Sciatic nerve (tissue), 2 donors: ENCODE measurements around the gene APOBEC3B. TPM values are rescaled to one million over a fixed set of nuclear protein-coding genes. Genes with fewer than 3 reads are reported as not detected.
"Not testable (repeated sequence)": the region's sequence is repeated elsewhere in the genome, so short reads cannot be mapped to it uniquely, and the experiment has no call there.

ENCODE experiments used
- ATAC-seq: fragments of 200-7000 bp; cut with Tn5 transposase; one replicate; pipeline ENCODE4 v1.9.1; 2020; ENCODE audit warnings: mild to moderate bottlenecking, moderate library complexity
- DNase-seq: peaks from one replicate; pipeline ENCODE4 v3.0.0-alpha.2; 2020; ENCODE audit warnings: low spot score
- intact Hi-C: fragments of 100-400 bp; cut with DNase I; formaldehyde crosslinking; loops from one replicate; pipeline ENCODE4 v1.14.2; 2022
- total RNA-seq: library from RNA; stranded (reverse); fragmentation: NEBNext Ultra II Directional; extraction: Animal tissue kit (Norgen Biotek cat#: 25700); gene quantifications from one replicate; pipeline ENCODE4 v1.2.1, GENCODE V29; 2021
- donor health status: DM: no; HTN: no; CAD: no.
- donor health status: DM: no; HTN: no; CAD: no.

Gene APOBEC3B
- total RNA-seq, 1 donor from 2014 or later = 2.2 TPM

DNA sequence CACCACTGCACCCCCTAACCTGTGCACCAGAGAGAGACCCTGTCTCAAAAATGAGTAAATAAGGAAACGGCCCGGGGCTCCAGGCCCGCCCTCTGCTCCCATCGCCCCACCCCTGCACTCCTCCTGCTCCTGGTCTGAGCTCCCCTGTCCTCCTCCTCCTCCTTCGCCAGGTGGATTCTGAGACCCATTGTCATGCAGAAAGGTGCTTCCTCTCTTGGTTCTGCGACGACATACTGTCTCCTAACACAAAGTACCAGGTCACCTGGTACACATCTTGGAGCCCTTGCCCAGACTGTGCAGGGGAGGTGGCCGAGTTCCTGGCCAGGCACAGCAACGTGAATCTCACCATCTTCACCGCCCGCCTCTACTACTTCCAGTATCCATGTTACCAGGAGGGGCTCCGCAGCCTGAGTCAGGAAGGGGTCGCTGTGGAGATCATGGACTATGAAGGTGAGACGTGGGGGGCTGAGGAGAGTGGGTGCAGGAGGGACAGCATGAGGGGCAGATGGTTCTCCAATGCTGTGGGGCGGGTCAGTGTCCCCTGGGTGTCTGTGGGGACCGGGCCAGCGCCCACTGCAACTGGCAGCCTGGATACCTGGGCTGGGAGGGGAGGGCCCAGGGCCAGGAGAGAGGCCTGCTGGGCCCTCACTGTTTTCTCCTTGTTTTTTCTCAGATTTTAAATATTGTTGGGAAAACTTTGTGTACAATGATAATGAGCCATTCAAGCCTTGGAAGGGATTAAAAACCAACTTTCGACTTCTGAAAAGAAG is 35.6 kb downstream of the APOBEC3B start:
- no peak for ATAC-seq
- no peak for DNase-seq
- intact Hi-C loops = loop anchor here (10.0 kb wide), 1 partner anchor 153 kb away; no protein-coding TSS in a partner anchor

GRCh38 chr22:39020021-39020651 is 38.0 kb downstream of the APOBEC3B start:
- intact Hi-C loops, DNase-seq: not testable (repeated sequence)
- ATAC-seq = peak; percentile 4

GRCh38 chr22:39021552-39022250 is 39.6 kb downstream of the APOBEC3B start:
- DNase-seq (no peak), ATAC-seq (peak; percentile 33)
- intact Hi-C loops = no loop called here

DNA sequence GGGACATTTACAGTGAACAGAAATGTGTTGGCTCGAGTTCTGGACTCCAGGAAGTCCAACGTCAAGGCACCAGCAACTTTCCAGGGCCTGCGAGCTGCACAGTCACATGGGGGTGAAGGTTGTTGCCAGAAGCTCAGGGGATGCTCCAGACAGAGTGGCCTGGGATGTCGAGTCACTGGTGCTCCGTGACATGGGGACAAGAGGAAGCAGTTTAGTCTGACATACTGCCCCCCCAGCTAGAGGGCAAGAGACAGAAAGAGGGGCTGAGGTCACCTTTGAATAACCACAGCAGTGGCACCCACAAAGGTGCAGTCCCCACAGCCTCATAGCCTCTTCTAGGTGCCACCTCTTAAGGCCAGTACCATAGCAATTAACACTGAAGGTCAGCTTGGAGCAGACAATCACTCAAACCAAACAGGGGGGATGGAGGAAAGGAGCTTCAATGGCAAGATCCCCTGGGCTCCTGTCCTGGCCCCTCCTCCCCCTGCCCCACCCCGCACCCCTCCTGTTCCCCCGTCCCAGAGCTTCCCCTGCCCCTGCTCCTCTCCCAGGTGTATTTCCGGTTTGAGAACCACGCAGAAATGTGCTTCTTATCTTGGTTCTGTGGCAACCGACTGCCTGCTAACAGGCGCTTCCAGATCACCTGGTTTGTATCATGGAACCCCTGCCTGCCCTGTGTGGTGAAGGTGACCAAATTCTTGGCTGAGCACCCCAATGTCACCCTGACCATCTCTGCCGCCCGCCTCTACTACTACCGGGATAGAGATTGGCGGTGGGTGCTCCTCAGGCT is 42.6 kb downstream of the APOBEC3B start:
- intact Hi-C loops = no loop called here
- no peak for DNase-seq
- ATAC-seq = no peak

- no peak for DNase-seq
- ATAC-seq = no peak
- intact Hi-C loops = no loop called here
These were observed 44.5 kb downstream of the APOBEC3B start for GRCh38 chr22:39026509-39027150.

GRCh38 chr22:39027717-39028116 is 45.6 kb downstream of the APOBEC3B start:
- intact Hi-C loops = no loop called here
- DNase-seq (no peak), ATAC-seq (no peak)

DNA sequence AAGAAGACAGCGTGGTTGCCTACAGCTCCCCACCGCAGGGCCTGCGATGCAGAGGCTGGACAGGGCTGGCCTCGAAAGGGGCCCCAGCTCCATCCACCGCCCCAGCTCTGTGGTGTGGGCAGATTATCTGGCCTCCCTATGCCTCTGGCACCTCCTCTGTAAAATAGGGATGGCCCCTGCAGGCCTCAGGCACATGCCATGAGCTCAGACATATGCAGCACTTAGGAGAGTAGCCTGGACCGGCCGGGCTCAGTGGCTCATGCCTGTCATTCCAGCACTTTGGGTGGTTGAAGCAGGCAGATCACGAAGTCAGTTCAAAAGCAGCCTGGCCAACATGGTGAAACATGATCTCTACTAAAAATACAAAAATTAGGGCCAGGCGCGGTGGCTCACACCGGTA is 46.1 kb downstream of the APOBEC3B start:
- DNase-seq (no peak), ATAC-seq (no peak)
- intact Hi-C loops = no loop called here

DNA sequence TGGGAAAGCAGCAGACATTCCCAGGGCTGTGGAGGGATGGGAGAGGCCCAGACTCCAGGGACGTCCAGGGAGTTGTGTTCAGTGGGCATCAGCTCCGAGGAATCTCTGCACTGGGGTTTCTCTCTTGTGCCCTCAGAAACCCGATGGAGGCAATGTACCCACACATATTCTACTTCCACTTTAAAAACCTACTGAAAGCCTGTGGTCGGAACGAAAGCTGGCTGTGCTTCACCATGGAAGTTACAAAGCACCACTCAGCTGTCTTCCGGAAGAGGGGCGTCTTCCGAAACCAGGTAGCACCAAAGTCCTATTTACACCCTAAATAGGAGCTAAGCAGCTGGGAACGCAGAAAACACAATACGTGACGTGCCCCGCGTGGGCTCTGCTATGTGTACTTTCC is 47.1 kb downstream of the APOBEC3B start:
- DNase-seq = no peak
- intact Hi-C loops = no loop called here
- no peak for ATAC-seq

- DNase-seq (no peak), ATAC-seq (no peak)
- intact Hi-C loops = no loop called here
These were observed 48.6 kb downstream of the APOBEC3B start for GRCh38 chr22:39030705-39031104.

DNA sequence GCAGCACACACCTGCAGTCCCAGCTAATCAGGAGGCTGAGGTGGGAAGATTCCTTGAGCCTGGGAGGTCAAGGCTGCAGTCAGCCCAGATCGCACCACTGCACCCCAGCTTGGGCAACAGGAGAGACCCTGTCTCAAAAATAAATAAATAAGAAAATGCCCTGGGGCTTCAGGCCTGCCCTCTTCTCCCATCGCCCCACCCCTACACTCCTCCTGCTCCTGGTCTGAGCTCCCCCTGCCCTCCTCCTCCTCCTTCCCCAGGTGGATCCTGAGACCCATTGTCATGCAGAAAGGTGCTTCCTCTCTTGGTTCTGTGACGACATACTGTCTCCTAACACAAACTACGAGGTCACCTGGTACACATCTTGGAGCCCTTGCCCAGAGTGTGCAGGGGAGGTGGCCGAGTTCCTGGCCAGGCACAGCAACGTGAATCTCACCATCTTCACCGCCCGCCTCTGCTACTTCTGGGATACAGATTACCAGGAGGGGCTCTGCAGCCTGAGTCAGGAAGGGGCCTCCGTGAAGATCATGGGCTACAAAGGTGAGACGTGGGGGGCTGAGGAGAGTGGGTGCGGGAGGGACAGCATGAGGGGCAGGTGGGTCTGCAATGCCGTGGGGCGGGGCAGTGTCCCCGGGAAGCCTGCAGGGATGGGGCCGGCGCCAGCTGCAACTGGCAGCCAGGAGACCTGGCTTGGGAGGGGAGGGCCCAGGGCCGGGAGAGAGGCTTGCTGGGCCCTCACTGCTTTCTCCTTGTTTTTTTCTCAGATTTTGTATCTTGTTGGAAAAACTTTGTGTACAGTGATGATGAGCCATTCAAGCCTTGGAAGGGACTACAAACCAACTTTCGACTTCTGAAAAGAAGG is 49.5 kb downstream of the APOBEC3B start:
- ATAC-seq, intact Hi-C loops, DNase-seq: not testable (repeated sequence)

DNA sequence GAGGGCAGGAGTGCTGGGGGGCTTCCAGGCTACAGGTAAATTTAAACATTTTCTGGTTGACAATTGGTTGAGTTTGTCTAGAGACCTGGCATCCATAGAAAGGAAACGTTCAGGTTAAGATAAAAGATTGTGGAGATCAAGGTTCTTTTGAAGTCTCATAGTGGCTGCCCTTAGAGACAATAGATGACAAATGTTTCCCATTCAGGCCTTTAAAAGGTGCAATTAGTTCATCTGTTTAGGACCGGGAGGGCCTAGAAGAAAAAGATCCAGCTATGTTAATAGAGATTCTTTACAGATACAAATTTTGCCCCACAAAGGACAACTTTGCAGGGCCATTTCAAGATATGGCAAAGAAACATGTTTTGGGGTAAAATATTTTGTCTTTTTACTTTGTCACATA is 54.9 kb downstream of the APOBEC3B start:
- DNase-seq, ATAC-seq, intact Hi-C loops: not testable (repeated sequence)

- ATAC-seq = no peak
- intact Hi-C loops = no loop called here
These were observed 57.4 kb downstream of the APOBEC3B start for GRCh38 chr22:39039306-39040126.

DNA sequence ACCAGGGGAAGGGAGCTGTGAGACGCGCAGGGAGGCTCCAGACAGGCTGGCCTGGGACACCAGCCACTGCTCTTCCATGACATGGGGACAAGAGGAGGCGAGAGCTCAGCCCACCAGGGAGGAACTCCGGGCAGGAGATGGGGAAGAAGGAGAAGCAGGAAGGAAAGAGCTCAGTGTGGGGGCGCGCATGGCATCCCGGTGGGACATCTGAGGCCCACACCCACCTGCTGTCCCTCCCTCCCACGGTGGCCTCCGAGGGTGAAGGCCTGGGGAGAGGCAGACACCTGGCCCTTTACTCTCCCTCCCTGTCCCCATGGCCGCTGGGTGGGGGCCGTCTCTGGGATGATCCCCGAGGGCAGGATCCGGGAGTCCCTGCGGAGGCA is 58.0 kb downstream of the APOBEC3B start:
- peak; percentile 37 for ATAC-seq
- DNase-seq, intact Hi-C loops: not testable (repeated sequence)

More at GRCh38 chr22:39039306-39040126, 57.4 kb downstream of the APOBEC3B start:
- DNase-seq = no peak

- peak; percentile 69 for DNase-seq
- intact Hi-C loops = not testable (repeated sequence)
These were observed 58.6 kb downstream of the APOBEC3B start, which contains the start of gene APOBEC3F for GRCh38 chr22:39040538-39041296. TSS of gene APOBEC3F (plus strand) at chr22:39040864. CDS start at chr22:39040961, 97 bp downstream.

GRCh38 chr22:39041908-39042307 is 59.8 kb downstream of the APOBEC3B start:
- intact Hi-C loops = no loop called here
- no peak for ATAC-seq
- no peak for DNase-seq

More at GRCh38 chr22:39040538-39041296, 58.6 kb downstream of the APOBEC3B start, which contains the start of gene APOBEC3F:
- peak; percentile 96 for ATAC-seq
